GM12878 (cell line): ENCODE results near the gene TSPAN10. TPM values are rescaled to one million over a fixed set of nuclear protein-coding genes. Genes with fewer than 3 reads are reported as not detected.

Source experiments
- ATAC-seq: fragments of 200-7000 bp; cut with Tn5 transposase; 3 replicates; pipeline ENCODE4 v1.9.1; 2020; ENCODE audit warnings: mild to moderate bottlenecking, moderate library complexity
- BruUV-seq: library from RNA; stranded (reverse); fragments of 400-500 nt; replicated peaks from 2 replicates; lab custom pipeline; 2021; lab: Mats Ljungman, UMichigan
- CTCF ChIA-PET: fragments of 300-600 bp; sonication (Branson Sonifier 250); formaldehyde crosslinking; extraction: SDS; loops from one replicate; lab custom pipeline; 2021; ENCODE audit warnings: inconsistent platforms; lab: Yijun Ruan, JAX
- POLR2A ChIA-PET: fragments of 350-600 bp; formaldehyde crosslinking; extraction: SDS; loops from one replicate; lab custom pipeline; 2021; ENCODE audit warnings: inconsistent platforms; lab: Charles Lee
- RAD21 ChIA-PET: fragments of 300-600 bp; sonication (Branson Sonifier 250); formaldehyde crosslinking; loops from one replicate; lab custom pipeline; 2023; ENCODE audit warnings: antibody characterized with exemption; ENCODE audit not compliant: unreplicated experiment; lab: Charles Lee
- SMC1A ChIA-PET: fragments of 300-600 bp; sonication (Branson Sonifier 250); formaldehyde crosslinking; loops from one replicate; lab custom pipeline; 2023; ENCODE audit not compliant: unreplicated experiment, uncharacterized antibody; lab: Charles Lee
- DNase-seq: peaks from one replicate; pipeline ENCODE4 v3.0.0-alpha.2; 2011; ENCODE audit warnings: low read depth, low spot score
- FAIRE-seq: peaks from 3 replicates; lab custom pipeline; 2011; peaks lifted over from hg19 to GRCh38; lab: Jason Lieb, UNC
- H2AFZ ChIP-seq: 2 replicates; pipeline ENCODE4 v1.6.0; 2011; ENCODE audit warnings: low read depth, low read length, control low read depth; ENCODE audit not compliant: control insufficient read depth
- H3K27ac ChIP-seq: 2 replicates; pipeline ENCODE4 v1.5.1; 2011; ENCODE audit warnings: control low read depth; ENCODE audit not compliant: control insufficient read depth, insufficient read depth
- H3K27me3 ChIP-seq, 2 experiments: replicated peaks in 1 of 2; 2 replicates each; pipeline versions ENCODE4 v1.6.0 to v1.6.1; 2011; ENCODE audit warnings: low read length in 1 of 2; ENCODE audit not compliant: control insufficient read depth in 2 of 2, insufficient read depth in 2 of 2
- H3K36me3 ChIP-seq, 2 experiments: 2 replicates each; pipeline ENCODE4 v1.5.1; 2011; ENCODE audit warnings: low read length in 1 of 2; ENCODE audit not compliant: control insufficient read depth in 2 of 2, insufficient read depth in 2 of 2
- H3K4me1 ChIP-seq: 2 replicates; pipeline ENCODE4 v1.6.1; 2011; ENCODE audit warnings: mild to moderate bottlenecking, low read length, moderate library complexity, mixed read lengths; ENCODE audit not compliant: control insufficient read depth, insufficient read depth
- H3K4me2 ChIP-seq: 2 replicates; pipeline ENCODE4 v1.6.0; 2011; ENCODE audit warnings: control low read depth; ENCODE audit not compliant: control insufficient read depth, insufficient read depth
- H3K4me3 ChIP-seq: fragments of 200-600 bp; sonication (generic); 2 replicates; pipeline ENCODE4 v1.5.1; 2016
- H3K79me2 ChIP-seq: 2 replicates; pipeline ENCODE4 v1.6.0; 2011; ENCODE audit warnings: low read length; ENCODE audit not compliant: control insufficient read depth, insufficient read depth
- H3K9ac ChIP-seq: 2 replicates; pipeline ENCODE4 v1.8.0; 2011; ENCODE audit warnings: low read length, control low read depth, mixed read lengths; ENCODE audit not compliant: control insufficient read depth, insufficient read depth
- H3K9me3 ChIP-seq: replicated peaks from 3 replicates; pipeline ENCODE4 v1.5.1; 2011; ENCODE audit warnings: mild to moderate bottlenecking, low read length; ENCODE audit not compliant: control insufficient read depth, insufficient read depth
- H4K20me1 ChIP-seq: 2 replicates; pipeline ENCODE4 v1.6.0; 2011; ENCODE audit not compliant: control insufficient read depth, insufficient read depth
- BACH1 ChIP-seq: fragments of 450-650 bp; IDR thresholded peaks from 2 replicates; pipeline ENCODE4 v1.6.1; 2017; ENCODE audit warnings: mild to moderate bottlenecking, borderline replicate concordance
- GATAD2B ChIP-seq: fragments of 450-650 bp; conservative IDR thresholded peaks from 2 replicates; pipeline ENCODE4 v1.6.1; 2017; ENCODE audit warnings: low read depth, mild to moderate bottlenecking, moderate library complexity
- IKZF1 ChIP-seq: fragments of 450-650 bp; conservative IDR thresholded peaks from 2 replicates; pipeline ENCODE4 v1.6.1; 2017; ENCODE audit warnings: antibody characterized with exemption, mild to moderate bottlenecking
- MEF2B ChIP-seq: fragments of 450-650 bp; IDR thresholded peaks from 2 replicates; pipeline ENCODE4 v1.6.1; 2018; ENCODE audit warnings: mild to moderate bottlenecking, moderate library complexity; ENCODE audit not compliant: partially characterized antibody, poor library complexity, severe bottlenecking
- NFXL1 ChIP-seq: fragments of 450-650 bp; IDR thresholded peaks from 2 replicates; pipeline ENCODE4 v1.6.1; 2017; ENCODE audit warnings: antibody characterized with exemption, mild to moderate bottlenecking, borderline replicate concordance
- POLR2A ChIP-seq: IDR thresholded peaks from 2 replicates; pipeline ENCODE4 v1.6.1; 2011; ENCODE audit warnings: low read depth, mild to moderate bottlenecking, low read length
- PRDM15 ChIP-seq: fragments of 450-650 bp; formaldehyde crosslinking; IDR thresholded peaks from 2 replicates; pipeline ENCODE4 v1.4.0; 2020; ENCODE audit warnings: mild to moderate bottlenecking, moderate library complexity
- SMARCA5 ChIP-seq: fragments of 450-650 bp; IDR thresholded peaks from 2 replicates; pipeline ENCODE4 v1.6.1; 2017; ENCODE audit warnings: mild to moderate bottlenecking
- SP1 ChIP-seq: IDR thresholded peaks from one replicate; pipeline ENCODE4 v1.6.1; 2011; ENCODE audit warnings: low read depth, low read length
- ZZZ3 ChIP-seq: IDR thresholded peaks from 2 replicates; pipeline ENCODE4 v1.6.1; 2011; ENCODE audit warnings: low read depth; ENCODE audit not compliant: control insufficient read depth, insufficient read length
- WGBS: methylation state at CpG from one replicate; pipeline ENCODE4 v1.1.6; 2016; ENCODE audit warnings: low lambda C conversion rate; ENCODE audit not compliant: insufficient replicate concordance, insufficient coverage; ENCODE audit errors: missing lambda C conversion rate; 5-methylcytosine and 5-hydroxymethylcytosine counted together
- in situ Hi-C: fragments of 300-500 bp; cut with MboI; formaldehyde crosslinking; loops from 9 replicates; pipeline ENCODE4 v1.14.3; 2018; ENCODE audit warnings: mixed read lengths
- intact Hi-C: fragments of 100-400 bp; cut with micrococcal nuclease; formaldehyde crosslinking; loops from one replicate; pipeline ENCODE4 v1.14.2; 2022; ENCODE audit not compliant: unreplicated experiment
- polyA plus RNA-seq, 11 experiments: library from polyadenylated mRNA; depleted of rRNA in 4 of 11; unstranded in 6 of 11; stranded (reverse) in 5 of 11; fragments of >200 nt; fragmentation: Nextera tagmentation in 4 of 11; fragmentation: Illumina TruSeq in 1 of 11; extraction: Ambion mirVana in 4 of 11; extraction: Trizol in 1 of 11; gene quantifications; 1 replicate in 1 of 11; 2 replicates in 10 of 11; pipeline versions ENCODE4 v1.2.1 to v1.2.3, GENCODE V29; 2011 to 2016; ENCODE audit warnings: inconsistent platforms in 2 of 11, missing spikeins in 2 of 11, low read depth in 1 of 11
- total RNA-seq, 4 experiments: library from RNA; depleted of rRNA in 3 of 4; stranded (reverse); fragments of >200 nt in 3 of 4; fragmentation: Illumina TruSeq in 1 of 4; extraction: Trizol in 1 of 4; gene quantifications; 2 replicates each; pipeline versions ENCODE4 v1.2.1 to v1.2.3, GENCODE V29; 2013 to 2021

Gene TSPAN10
- total and polyA plus RNA-seq, 10 of the 15 experiments (the other 5 are each of a cell fraction or from before 2014, with no cell fraction given) = 0.13 to 0.82 (median 0.43) TPM

DNA sequence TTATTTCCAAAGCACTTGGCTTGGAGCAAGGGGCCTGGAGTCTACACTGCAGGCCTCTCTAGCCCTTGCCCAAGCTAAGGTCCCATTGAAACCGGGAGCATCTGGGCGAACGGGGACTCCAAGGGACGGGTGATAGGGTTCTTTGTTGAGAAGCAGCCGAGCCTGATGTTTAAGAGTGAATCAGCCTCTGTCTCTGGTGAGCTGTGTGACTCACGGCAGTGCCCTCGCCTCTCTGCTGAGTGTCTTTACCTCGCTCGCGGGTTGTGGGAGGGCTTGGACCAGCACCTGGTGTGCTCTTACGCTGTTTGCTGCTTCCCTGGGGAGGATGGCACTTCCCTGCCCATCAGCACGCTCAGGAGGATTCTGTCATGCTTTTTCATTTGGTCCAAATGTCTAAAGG, 48.1 kb downstream of the TSPAN10 start:
- in situ Hi-C loops = no loop called here
- Histone ChIP-seq H3K36me3 (peaks cover 4 to 21% of the 10 kb centered on the region in 2 experiments; a peak in 3 of 4 replicates), H3K9ac (peak overlapping the region; percentile 95), H3K79me2 (peaks cover 38% of the 10 kb centered on the region), H4K20me1 (peaks cover 8% of the 10 kb centered on the region), H3K27ac (peak overlapping the region; percentile 78), H3K9me3 (no peaks in the 10 kb centered on the region), H3K4me3 (peak overlapping the region; percentile 95), H2AFZ (no peak overlapping the region), H3K27me3 (no peaks in the 10 kb centered on the region), H3K4me2 (peak overlapping the region; percentile 97), H3K4me1 (peaks cover 11% of the 10 kb centered on the region)
- RAD21 ChIA-PET = no interaction called here
- no peak for ATAC-seq
- FAIRE-seq = no peak
- DNase-seq = no peak
- BruUV-seq = no TSS peak
- POLR2A ChIA-PET = interaction anchor here (0.6 to 4.0 kb wide), 4 partner anchors 9 to 177 kb away, joined by 3 to 32 read pairs (median 4); partner anchors contain the start of gene MRPL12
- CTCF ChIA-PET = interaction anchor here (1.6 kb wide), 1 partner anchor 17 kb away, joined by 4 read pairs; no protein-coding TSS in a partner anchor
- intact Hi-C loops = no loop called here
- SMC1A ChIA-PET = interaction anchor here (0.7 to 0.8 kb wide), 2 partner anchors 17 to 20 kb away, joined by 3 read pairs; no protein-coding TSS in a partner anchor
- 34% methylated on average over 11 of the region's 12 CpGs for WGBS
- TF ChIP-seq ZZZ3 (no peak), MEF2B (no peak), POLR2A (0 out of 2 replicates have a peak, but pooled peaks have one; percentile 16), BACH1 (no peak), NFXL1 (no peak), IKZF1 (no peak), SMARCA5 (no peak)

DNA sequence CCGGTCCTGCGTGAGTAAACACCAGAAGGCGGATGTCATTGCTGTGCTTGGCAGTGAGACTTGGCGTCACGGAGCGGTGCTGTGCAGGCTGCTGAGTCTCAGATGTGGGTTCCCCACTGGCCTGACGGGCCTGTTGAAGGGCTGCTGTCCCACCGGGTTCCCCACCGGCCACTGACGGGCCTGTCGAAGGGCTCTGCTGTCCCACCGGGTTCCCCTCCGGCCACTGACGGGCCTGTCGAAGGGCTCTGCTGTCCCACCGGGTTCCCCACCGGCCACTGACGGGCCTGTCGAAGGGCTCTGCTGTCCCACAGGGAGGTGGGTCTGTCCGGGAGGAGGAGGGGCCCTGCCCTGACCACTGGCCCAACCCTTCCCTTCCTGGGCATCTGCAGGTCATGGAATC, 49.6 kb downstream of the TSPAN10 start:
- Histone ChIP-seq H3K36me3 (peaks cover 5 to 29% of the 10 kb centered on the region in 2 experiments; a peak in 3 of 4 replicates), H3K9ac (no peak overlapping the region), H3K4me3 (no peak overlapping the region), H3K4me2 (no peak overlapping the region), H4K20me1 (peaks cover 8% of the 10 kb centered on the region), H3K4me1 (peaks cover 11% of the 10 kb centered on the region), H3K27me3 (no peaks in the 10 kb centered on the region), H3K9me3 (no peaks in the 10 kb centered on the region), H2AFZ (no peak overlapping the region), H3K27ac (no peak overlapping the region), H3K79me2 (peaks cover 38% of the 10 kb centered on the region)
- intact Hi-C loops (no loop called here), in situ Hi-C loops (no loop called here)
- FAIRE-seq (no peak), DNase-seq (no peak), ATAC-seq (no peak)
- ChIA-PET RAD21 (no interaction called here), SMC1A (no interaction called here), POLR2A (no interaction called here), CTCF (no interaction called here)
- BruUV-seq = no TSS peak
- WGBS = 96% methylated on average over 20 of the region's 20 CpGs
- TF ChIP-seq GATAD2B (no peak), SP1 (no peak), PRDM15 (no peak), ZZZ3 (no peak)
